Midbrain (tissue), 1 donor: ENCODE measurements around the gene MORC2.

ENCODE experiments used
- DNase-seq: peaks from one replicate; lab custom pipeline; 2025; lab: John Stamatoyannopoulos, UW

Gene MORC2

GRCh38 chr22:30949934-30950660 lies 18.5 kb downstream of the MORC2 start:
- no peak for DNase-seq

GRCh38 chr22:30948930-30949342 lies 19.6 kb downstream of the MORC2 start:
- DNase-seq, result no peak

- DNase-seq, result peak; percentile 71
These were observed 20.6 kb downstream of the MORC2 start for GRCh38 chr22:30947816-30948454.

- DNase-seq, result peak; percentile 80
These were observed 21.3 kb downstream of the MORC2 start for GRCh38 chr22:30947173-30947815.

GRCh38 chr22:30946354-30946753 lies 22.2 kb downstream of the MORC2 start:
- DNase-seq, result no peak

GRCh38 chr22:30945653-30946052 lies 22.9 kb downstream of the MORC2 start:
- DNase-seq, result no peak

GRCh38 chr22:30944986-30945385 lies 23.6 kb downstream of the MORC2 start:
- DNase-seq, result no peak

GRCh38 chr22:30943368-30943767 lies 25.2 kb downstream of the MORC2 start:
- DNase-seq, result no peak

- DNase-seq, result no peak
These were observed 27.2 kb downstream of the MORC2 start for GRCh38 chr22:30941363-30941740.

GRCh38 chr22:30940685-30941362 lies 27.8 kb downstream of the MORC2 start:
- no peak for DNase-seq

- DNase-seq, result no peak
These were observed 34.5 kb downstream of the MORC2 start for GRCh38 chr22:30934053-30934452.

GRCh38 chr22:30933457-30933856 lies 35.1 kb downstream of the MORC2 start:
- DNase-seq, result no peak

GRCh38 chr22:30932661-30933060 lies 35.9 kb downstream of the MORC2 start:
- no peak for DNase-seq

GRCh38 chr22:30931541-30932300 lies 36.9 kb downstream of the MORC2 start:
- no peak for DNase-seq

- DNase-seq, result no peak
These were observed 38.3 kb downstream of the MORC2 start for GRCh38 chr22:30930228-30930627.

GRCh38 chr22:30928401-30928800 lies 40.2 kb downstream of the MORC2 start:
- DNase-seq, result no peak

- no peak for DNase-seq
These were observed 40.8 kb downstream of the MORC2 start for GRCh38 chr22:30927806-30928205.

GRCh38 chr22:30926706-30927105 lies 41.9 kb downstream of the MORC2 start:
- no peak for DNase-seq

GRCh38 chr22:30925667-30926066 lies 42.9 kb downstream of the MORC2 start:
- DNase-seq, result no peak

- DNase-seq, result no peak
These were observed 45.2 kb downstream of the MORC2 start for GRCh38 chr22:30923168-30923900.

GRCh38 chr22:30922151-30922611 lies 46.4 kb downstream of the MORC2 start:
- peak; percentile 15 for DNase-seq
